Right lobe of liver (tissue), 4 donors: ENCODE measurements around the gene ZCCHC4.

Experiments used
- CTCF ChIP-seq, 4 donors: fragments of 200-600 bp in 3 of 4; fragments of 450-650 bp in 1 of 4; IDR thresholded peaks; one replicate each; pipeline versions ENCODE4 v1.5.1 to v1.8.0; 2016 to 2022; ENCODE audit warnings: antibody characterized with exemption in 4 of 4, mild to moderate bottlenecking in 2 of 4
- POLR2A ChIP-seq: fragments of 450-650 bp; IDR thresholded peaks from one replicate; pipeline ENCODE4 v1.6.1; 2017; ENCODE audit warnings: antibody characterized with exemption, mild to moderate bottlenecking
- donor health status: DM: no; HTN: no; CAD: no.
- donor health status: DM: no; HTN: no; CAD: no.
- donor health status: DM: no; HTN: yes; CAD: no.

- no peak for TF ChIP-seq CTCF (IDR thresholded peaks at IDR 0.05)
- no peak for TF ChIP-seq POLR2A
Observed at GRCh38 chr4:25307596-25307995, 5.0 kb upstream of the ZCCHC4 start.
